ENCODE measurements around the gene HSFX4. TPM values are rescaled to one million over a fixed set of nuclear protein-coding genes. Genes with fewer than 3 reads are reported as not detected.

The HSFX4 gene
- total and polyA plus RNA-seq, 9 of the 15 experiments (the other 6 are each of a cell fraction or from before 2014, with no cell fraction given) = 0.10 to 0.24 (median 0.14) TPM; not detected in 6

GRCh38 chrX:149939905-149940673 is 10.7 kb downstream of the HSFX4 start (continued):
- TF ChIP-seq REST (IDR thresholded peaks at IDR 0.05; ENCODE audit: borderline replicate concordance) (no peak), REST (CRISPR knock-in tag; IDR thresholded peaks at IDR 0.05; ENCODE audit: low read depth) (0 out of 2 replicates have a peak, but pooled peaks have one; percentile 28), BCOR (IDR thresholded peaks at IDR 0.05) (peak; percentile 45; the same call in 1 of the 2 replicates), TEAD4 (IDR thresholded peaks at IDR 0.05; ENCODE audit: low read length) (no peak), TEAD4 (CRISPR knock-in tag; IDR thresholded peaks at IDR 0.05; ENCODE audit: borderline replicate concordance) (no peak), ZNF354B (CRISPR knock-in tag; IDR thresholded peaks at IDR 0.05) (no peak), ZNF77 (CRISPR knock-in tag; IDR thresholded peaks at IDR 0.05) (no peak), ZNF134 (CRISPR knock-in tag; conservative IDR thresholded peaks at IDR 0.05) (no peak), MECOM (CRISPR knock-in tag; IDR thresholded peaks at IDR 0.05) (no peak), HLTF (IDR thresholded peaks at IDR 0.05) (0 out of 2 replicates have a peak, but pooled peaks have one; percentile 51), EGR1 (conservative IDR thresholded peaks at IDR 0.05) (peak; percentile 87), CSDE1 (IDR thresholded peaks at IDR 0.05) (no peak), MYNN (IDR thresholded peaks at IDR 0.05) (no peak), MYNN (CRISPR knock-in tag; IDR thresholded peaks at IDR 0.05) (no peak), ZBTB5 (IDR thresholded peaks at IDR 0.05) (peak; percentile 58; the same call in 1 of the 2 replicates), PRPF4 (IDR thresholded peaks at IDR 0.05; ENCODE audit: insufficient read depth, low read depth, low read length, poor library complexity, severe bottlenecking) (no peak), KLF10 (CRISPR knock-in tag; IDR thresholded peaks at IDR 0.05) (no peak), ZNF324 (CRISPR knock-in tag; IDR thresholded peaks at IDR 0.05) (no peak), ZNF121 (CRISPR knock-in tag; conservative IDR thresholded peaks at IDR 0.05) (no peak), KLF1 (tag; IDR thresholded peaks at IDR 0.05) (peak; percentile 59)

Measured in K562 (cell line).